ENCODE measurements around the gene UNC5C. TPM values are rescaled to one million over a fixed set of nuclear protein-coding genes. Genes with fewer than 3 reads are reported as not detected.

UNC5C gene
- total and polyA plus RNA-seq, 2 donors from 2014 or later, result 0.84 to 3.1 TPM

DNA sequence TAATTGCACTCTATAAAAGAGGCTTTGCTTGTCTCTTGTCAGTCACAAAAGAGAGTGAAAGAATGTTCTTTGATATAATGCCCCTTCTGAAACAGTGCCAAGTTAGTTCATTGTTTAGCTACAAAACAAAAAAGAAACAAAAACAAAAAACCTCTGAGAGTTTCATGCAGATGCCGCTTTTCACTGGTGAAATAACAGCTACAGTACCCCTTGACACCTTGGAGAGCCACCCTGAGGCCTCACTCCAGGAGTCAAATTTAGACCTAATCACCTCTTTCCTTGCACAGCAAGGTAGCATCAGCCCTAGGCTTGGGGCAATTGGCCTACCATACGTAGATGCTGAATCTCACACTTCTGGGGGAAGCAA lies 185.2 kb downstream of the UNC5C start:
- no peaks in the 10 kb centered on the region for H3K9me3 ChIP-seq (ENCODE audit: control insufficient read depth in 2 of 3, insufficient read depth in 1 of 3, low read length in 3 of 3)
- intact Hi-C loops (cut with DNase I), result no loop called here
- peaks cover 2 to 6% (median 4%) of the 10 kb centered on the region in 3 donors for H3K4me1 ChIP-seq (ENCODE audit: control insufficient read depth in 2 of 3, insufficient read depth in 2 of 3, low read depth in 1 of 3, low read length in 3 of 3)
- H3K4me3 ChIP-seq (ENCODE audit: low read length in 3 of 3), result no peak overlapping the region
- no peak overlapping the region for H3K9ac ChIP-seq (ENCODE audit: low read length in 3 of 3)
- TF ChIP-seq CTCF (IDR thresholded peaks at IDR 0.05; ENCODE audit: borderline replicate concordance, extremely low read depth, insufficient read depth), result no peak
- no peak overlapping the region for H3K27ac ChIP-seq (ENCODE audit: low read depth in 2 of 2, low read length in 2 of 2)
- DNase-seq, result no peak
- FAIRE-seq, result no peak
- H3K36me3 ChIP-seq (ENCODE audit: control insufficient read depth in 2 of 3, insufficient read depth in 3 of 3, low read length in 3 of 3), result no peaks in the 10 kb centered on the region
- no peaks in the 10 kb centered on the region for H3K27me3 ChIP-seq (ENCODE audit: control insufficient read depth, insufficient read depth, low read length)

DNA sequence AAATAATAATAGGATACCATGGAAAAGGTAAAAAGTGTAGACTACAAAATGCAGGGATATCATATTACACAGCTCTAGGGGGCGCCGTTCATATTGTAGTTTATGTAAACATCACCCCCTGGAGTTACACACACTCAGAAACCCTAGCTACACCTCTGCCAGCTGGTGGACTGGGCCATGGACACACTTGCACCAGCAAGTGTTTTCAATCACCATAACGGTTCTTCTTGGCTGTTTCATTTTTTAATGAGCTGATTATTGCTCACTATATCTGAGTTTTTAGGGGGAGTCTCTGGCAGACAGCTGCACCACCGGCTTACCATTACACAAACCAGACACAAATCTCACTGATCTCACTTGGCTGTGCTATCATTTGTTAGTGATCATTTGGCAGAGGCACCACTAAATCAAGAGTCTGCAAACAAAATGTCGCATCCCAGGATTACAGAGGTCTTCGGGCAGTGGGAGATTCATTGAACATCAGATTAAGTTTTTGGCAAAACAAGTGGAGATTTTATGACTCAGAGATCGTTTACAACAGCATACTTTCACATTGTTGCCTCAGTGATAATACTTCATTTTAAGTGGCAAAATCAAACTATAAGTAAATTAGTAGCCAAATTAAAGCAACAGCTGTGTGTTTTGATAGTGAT lies 185.7 kb downstream of the UNC5C start:
- TF ChIP-seq CTCF (IDR thresholded peaks at IDR 0.05; ENCODE audit: borderline replicate concordance, extremely low read depth, insufficient read depth), result no peak
- Histone ChIP-seq H3K4me3 (ENCODE audit: low read length in 3 of 3) (no peak overlapping the region), H3K36me3 (ENCODE audit: control insufficient read depth in 2 of 3, insufficient read depth in 3 of 3, low read length in 3 of 3) (no peaks in the 10 kb centered on the region), H3K4me1 (ENCODE audit: control insufficient read depth in 2 of 3, insufficient read depth in 2 of 3, low read depth in 1 of 3, low read length in 3 of 3) (peaks cover 2 to 6% (median 4%) of the 10 kb centered on the region in 3 donors), H3K9ac (ENCODE audit: low read length in 3 of 3) (no peak overlapping the region), H3K27ac (ENCODE audit: low read depth in 2 of 2, low read length in 2 of 2) (no peak overlapping the region), H3K9me3 (ENCODE audit: control insufficient read depth in 2 of 3, insufficient read depth in 1 of 3, low read length in 3 of 3) (no peaks in the 10 kb centered on the region), H3K27me3 (ENCODE audit: control insufficient read depth, insufficient read depth, low read length) (no peaks in the 10 kb centered on the region)
- DNase-seq (peak in 4 of 5 donors; percentile 52 to 83 (median 59)), FAIRE-seq (no peak)
- intact Hi-C loops (cut with DNase I), result no loop called here

DNA sequence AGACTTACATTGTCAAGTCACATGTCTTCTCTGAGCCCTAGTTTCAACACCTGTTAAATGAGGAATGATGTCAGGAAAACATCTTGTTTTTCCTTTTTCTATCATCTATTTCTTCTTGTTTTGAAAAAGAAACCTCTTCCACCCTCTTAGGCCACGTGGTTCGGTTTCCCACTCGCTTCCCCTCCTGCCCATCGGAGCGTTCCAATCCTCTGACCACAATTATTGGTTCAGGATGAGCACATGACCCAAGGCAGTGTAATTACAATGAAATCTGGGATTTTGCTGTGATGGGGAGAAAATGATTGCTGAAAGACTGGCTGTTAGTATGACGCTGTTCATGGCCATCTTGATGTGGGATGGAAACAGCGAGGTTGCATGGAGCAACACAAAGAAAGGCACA lies 186.7 kb downstream of the UNC5C start:
- intact Hi-C loops (cut with DNase I), result no loop called here
- H3K4me1 ChIP-seq (ENCODE audit: control insufficient read depth in 2 of 3, insufficient read depth in 2 of 3, low read depth in 1 of 3, low read length in 3 of 3), result peaks cover 2 to 6% (median 4%) of the 10 kb centered on the region in 3 donors
- H3K27me3 ChIP-seq (ENCODE audit: control insufficient read depth, insufficient read depth, low read length), result no peaks in the 10 kb centered on the region
- no peak for DNase-seq
- no peaks in the 10 kb centered on the region for H3K36me3 ChIP-seq (ENCODE audit: control insufficient read depth in 2 of 3, insufficient read depth in 3 of 3, low read length in 3 of 3)
- no peak for TF ChIP-seq CTCF (IDR thresholded peaks at IDR 0.05; ENCODE audit: borderline replicate concordance, extremely low read depth, insufficient read depth)
- H3K4me3 ChIP-seq (ENCODE audit: low read length in 3 of 3), result no peak overlapping the region
- no peak overlapping the region for H3K27ac ChIP-seq (ENCODE audit: low read depth in 2 of 2, low read length in 2 of 2)
- no peak overlapping the region for H3K9ac ChIP-seq (ENCODE audit: low read length in 3 of 3)
- FAIRE-seq, result no peak
- H3K9me3 ChIP-seq (ENCODE audit: control insufficient read depth in 2 of 3, insufficient read depth in 1 of 3, low read length in 3 of 3), result no peaks in the 10 kb centered on the region

- Histone ChIP-seq H3K4me3 (ENCODE audit: low read length in 3 of 3) (no peak overlapping the region), H3K27ac (ENCODE audit: low read depth in 2 of 2, low read length in 2 of 2) (no peak overlapping the region), H3K36me3 (ENCODE audit: control insufficient read depth in 2 of 3, insufficient read depth in 3 of 3, low read length in 3 of 3) (no peaks in the 10 kb centered on the region), H3K27me3 (ENCODE audit: control insufficient read depth, insufficient read depth, low read length) (no peaks in the 10 kb centered on the region), H3K9me3 (ENCODE audit: control insufficient read depth in 2 of 3, insufficient read depth in 1 of 3, low read length in 3 of 3) (no peaks in the 10 kb centered on the region), H3K4me1 (ENCODE audit: control insufficient read depth in 2 of 3, insufficient read depth in 2 of 3, low read depth in 1 of 3, low read length in 3 of 3) (peaks cover 2 to 6% (median 4%) of the 10 kb centered on the region in 3 donors), H3K9ac (ENCODE audit: low read length in 3 of 3) (no peak overlapping the region)
- DNase-seq, result no peak
- no peak for TF ChIP-seq CTCF (IDR thresholded peaks at IDR 0.05; ENCODE audit: borderline replicate concordance, extremely low read depth, insufficient read depth)
- no peak for FAIRE-seq
- intact Hi-C loops (cut with DNase I), result no loop called here
Measured at GRCh38 chr4:95361696-95361965, 187.1 kb downstream of the UNC5C start.
